ENCODE measurements around the gene UBAP1. TPM values are rescaled to one million over a fixed set of nuclear protein-coding genes. Genes with fewer than 3 reads are reported as not detected.
"Not testable (repeated sequence)": the region's sequence is repeated elsewhere in the genome, so short reads cannot be mapped to it uniquely, and the experiment has no call there.

UBAP1 gene
- polyA plus RNA-seq, 3 donors: 51.2 to 59.1 (median 53.8) TPM

- no peak for DNase-seq (ENCODE audit: extremely low read depth in 1 of 11, low read depth in 9 of 11, low spot score in 4 of 11)
Measured at GRCh38 chr9:34206561-34206960, 27.7 kb downstream of the UBAP1 start.

DNA sequence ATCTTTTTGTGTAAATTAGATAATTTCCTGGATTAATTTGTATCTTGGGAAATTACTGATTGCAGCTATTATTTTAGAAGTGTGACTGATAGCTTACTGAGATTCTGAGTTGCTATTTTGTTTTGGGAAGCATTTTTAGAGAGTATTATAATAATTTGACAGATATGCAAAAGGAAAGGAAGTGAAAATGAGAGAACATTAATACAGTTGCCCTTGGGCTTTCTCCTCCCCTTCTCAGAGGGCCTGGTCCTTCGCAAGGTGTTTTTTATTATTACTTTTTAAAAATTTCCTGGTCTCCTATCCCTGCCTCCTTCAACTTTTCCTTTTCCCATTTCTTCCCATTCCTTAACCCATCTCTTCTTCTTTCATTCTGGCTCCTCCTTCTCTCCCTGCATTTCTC, 32.6 kb downstream of the UBAP1 start:
- no peak for DNase-seq (ENCODE audit: extremely low read depth in 1 of 11, low read depth in 9 of 11, low spot score in 4 of 11)

DNA sequence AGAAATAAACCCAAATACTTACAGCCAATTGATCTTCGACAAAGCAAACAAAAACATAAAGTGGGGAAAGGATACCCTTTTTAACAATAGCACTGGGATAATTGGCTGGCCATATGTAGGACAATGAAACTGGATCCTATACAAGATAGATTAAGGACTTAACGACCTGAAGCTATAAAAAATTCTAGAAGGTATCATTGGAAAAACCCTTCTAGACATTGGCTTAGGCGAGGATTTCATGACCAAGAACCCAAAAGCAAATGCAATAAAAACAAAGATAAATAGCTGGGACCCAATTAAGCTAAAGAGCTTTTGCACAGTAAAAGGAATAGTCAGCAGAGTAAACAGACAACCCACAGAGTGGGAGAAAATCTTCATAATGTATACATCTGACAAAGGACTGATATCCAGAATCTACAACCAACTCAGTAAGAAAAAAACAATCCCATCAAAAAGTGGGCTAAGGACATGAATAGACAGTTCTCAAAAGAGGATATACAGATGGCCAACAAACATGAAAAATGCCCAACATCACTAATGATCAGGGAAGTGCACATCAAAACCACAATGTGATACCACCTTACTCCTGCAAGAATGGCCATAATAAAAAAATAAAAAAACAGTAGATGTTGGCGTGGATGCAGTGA, 35.6 kb downstream of the UBAP1 start:
- not testable (repeated sequence) for DNase-seq (ENCODE audit: extremely low read depth in 1 of 11, low read depth in 9 of 11, low spot score in 4 of 11)

DNA sequence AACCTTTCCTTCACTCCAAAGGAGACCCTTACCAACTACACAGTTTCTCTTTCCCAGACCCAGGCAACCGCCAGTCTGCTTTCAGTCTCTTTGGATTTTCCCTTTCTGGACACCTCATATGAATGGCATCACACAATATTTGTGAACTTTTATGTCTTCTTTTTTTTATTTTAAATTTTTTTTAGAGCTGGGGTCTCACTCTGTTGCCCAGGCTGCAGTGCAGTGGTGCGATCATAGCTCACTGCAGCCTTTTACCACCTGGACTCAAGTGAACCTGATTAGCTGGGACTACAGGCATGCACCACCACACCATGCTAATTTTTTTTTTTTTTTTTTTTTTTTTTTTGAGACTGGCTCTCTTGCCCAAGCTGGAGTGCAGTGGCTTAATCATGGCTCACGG, 37.5 kb downstream of the UBAP1 start:
- no peak for DNase-seq (ENCODE audit: extremely low read depth in 1 of 11, low read depth in 9 of 11, low spot score in 4 of 11)

DNA sequence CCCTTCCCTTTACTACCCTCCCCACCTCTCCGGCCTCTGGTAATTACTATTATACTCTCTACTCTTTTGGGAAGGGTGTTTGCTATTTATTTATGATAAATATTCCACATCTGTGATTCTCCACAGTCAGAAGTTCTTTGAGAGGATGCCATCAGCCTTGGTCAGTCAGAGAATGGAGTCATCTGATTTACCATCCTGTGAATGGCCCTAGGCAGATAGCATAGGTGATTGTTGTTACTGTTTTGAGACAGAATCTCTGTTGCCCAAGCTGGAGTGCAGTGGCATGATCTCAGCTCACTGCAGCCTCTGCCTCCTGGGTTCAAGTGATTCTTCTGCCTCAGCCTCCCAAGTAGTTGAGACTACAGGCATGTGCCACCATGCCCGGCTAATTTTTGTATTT, 38.2 kb downstream of the UBAP1 start:
- DNase-seq (ENCODE audit: extremely low read depth in 1 of 11, low read depth in 9 of 11, low spot score in 4 of 11): not testable (repeated sequence)

DNA sequence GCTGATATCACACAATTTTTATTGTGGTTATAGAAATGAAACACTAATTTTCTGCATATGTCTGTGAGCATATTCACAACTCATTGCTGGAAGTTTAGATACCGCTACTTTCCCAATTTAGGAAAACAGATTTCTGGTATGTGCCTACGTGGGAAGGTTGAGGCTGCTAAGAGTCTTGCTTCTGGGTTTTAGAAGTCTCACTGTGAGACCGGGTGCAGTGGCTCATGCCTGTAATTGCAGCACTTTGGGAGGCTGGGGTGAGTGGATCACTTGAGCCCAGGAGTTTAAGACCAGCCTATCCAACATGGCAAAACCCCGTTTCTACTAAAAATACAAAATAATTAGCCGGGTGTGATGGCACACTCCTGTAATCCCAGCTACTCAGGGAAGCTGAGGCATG, 39.6 kb downstream of the UBAP1 start:
- no peak for DNase-seq (ENCODE audit: extremely low read depth in 1 of 11, low read depth in 9 of 11, low spot score in 4 of 11)

DNA sequence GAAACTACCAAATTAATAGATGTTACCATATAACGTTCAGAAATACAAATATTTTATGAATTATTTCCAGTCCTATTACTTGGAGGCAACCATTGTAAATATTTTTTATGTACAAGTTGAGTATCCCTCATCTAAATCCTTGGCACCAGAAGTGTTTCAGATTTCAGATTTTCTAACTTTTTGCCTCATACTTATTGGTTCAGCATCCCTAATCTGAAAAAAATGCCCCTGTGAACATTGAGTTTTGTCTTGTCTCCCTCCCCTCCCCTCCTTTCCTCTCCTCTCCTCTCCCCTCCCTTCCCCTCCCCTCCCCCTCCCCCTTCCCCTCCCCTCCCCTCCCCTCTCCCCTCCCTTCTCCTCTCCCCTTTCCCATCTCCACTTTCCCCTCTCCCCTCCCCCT, 40.6 kb downstream of the UBAP1 start:
- no peak for DNase-seq (ENCODE audit: extremely low read depth in 1 of 11, low read depth in 9 of 11, low spot score in 4 of 11)

DNA sequence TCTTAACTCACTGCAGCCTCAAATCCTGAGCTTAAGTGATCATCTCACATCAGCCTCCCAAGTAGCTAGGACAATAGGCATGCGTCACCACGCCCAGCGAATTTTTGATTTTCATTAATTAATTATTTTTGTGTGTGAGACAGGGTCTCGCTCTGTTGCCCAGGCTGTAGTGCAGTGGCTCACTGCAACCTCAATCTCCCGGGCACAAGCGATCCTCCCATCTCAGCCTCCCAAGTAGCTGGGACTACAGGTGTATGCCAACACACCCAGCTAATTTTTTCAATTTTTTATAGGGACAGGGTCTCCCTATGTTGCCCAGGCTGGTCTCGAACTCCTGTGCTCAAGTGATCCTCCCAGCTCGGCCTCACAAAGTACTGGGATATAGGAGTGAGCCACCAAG, 41.4 kb downstream of the UBAP1 start:
- no peak for DNase-seq (ENCODE audit: extremely low read depth in 1 of 11, low read depth in 9 of 11, low spot score in 4 of 11)

GRCh38 chr9:34224349-34224748, 45.5 kb downstream of the UBAP1 start:
- no peak for DNase-seq (ENCODE audit: extremely low read depth in 1 of 11, low read depth in 9 of 11, low spot score in 4 of 11)

GRCh38 chr9:34226144-34226760, 47.4 kb downstream of the UBAP1 start:
- DNase-seq (ENCODE audit: extremely low read depth in 1 of 11, low read depth in 9 of 11, low spot score in 4 of 11): not testable (repeated sequence)

GRCh38 chr9:34227445-34227844, 48.6 kb downstream of the UBAP1 start:
- no peak for DNase-seq (ENCODE audit: extremely low read depth in 1 of 11, low read depth in 9 of 11, low spot score in 4 of 11)

GRCh38 chr9:34230556-34230955, 51.7 kb downstream of the UBAP1 start:
- DNase-seq (ENCODE audit: extremely low read depth in 1 of 11, low read depth in 9 of 11, low spot score in 4 of 11): no peak

- no peak for DNase-seq (ENCODE audit: extremely low read depth in 1 of 11, low read depth in 9 of 11, low spot score in 4 of 11)
Measured at GRCh38 chr9:34232201-34232600, 53.4 kb downstream of the UBAP1 start.

GRCh38 chr9:34233672-34234071, 54.8 kb downstream of the UBAP1 start:
- no peak for DNase-seq (ENCODE audit: extremely low read depth in 1 of 11, low read depth in 9 of 11, low spot score in 4 of 11)

- no peak for DNase-seq (ENCODE audit: extremely low read depth in 1 of 11, low read depth in 9 of 11, low spot score in 4 of 11)
Measured at GRCh38 chr9:34237836-34238235, 59.0 kb downstream of the UBAP1 start.

- DNase-seq (ENCODE audit: extremely low read depth in 1 of 11, low read depth in 9 of 11, low spot score in 4 of 11): no peak
Measured at GRCh38 chr9:34240006-34240405, 61.2 kb downstream of the UBAP1 start.

- no peak for DNase-seq (ENCODE audit: extremely low read depth in 1 of 11, low read depth in 9 of 11, low spot score in 4 of 11)
Measured at GRCh38 chr9:34242830-34243229, 64.0 kb downstream of the UBAP1 start.

GRCh38 chr9:34245212-34245611, 66.4 kb downstream of the UBAP1 start:
- DNase-seq (ENCODE audit: extremely low read depth in 1 of 11, low read depth in 9 of 11, low spot score in 4 of 11): not testable (repeated sequence)

DNA sequence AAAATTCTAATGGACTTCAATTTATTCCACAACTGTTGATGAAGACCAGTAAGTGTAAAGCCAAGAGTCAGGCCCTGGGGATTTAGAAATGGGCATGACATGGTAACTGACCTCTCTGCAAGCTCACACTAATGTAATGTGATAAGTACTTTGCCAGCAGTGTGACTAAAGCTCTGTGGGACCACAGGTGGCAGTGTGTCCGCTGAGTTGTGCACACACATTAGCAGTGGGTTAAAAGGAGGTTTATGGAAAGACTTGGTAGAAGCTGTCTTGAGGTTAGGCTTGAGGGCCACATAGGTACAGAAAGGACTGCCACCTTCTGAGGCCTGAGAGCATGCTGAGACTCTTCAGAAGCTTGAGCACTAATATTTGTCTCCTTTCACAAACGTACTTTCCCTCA, 67.6 kb downstream of the UBAP1 start:
- DNase-seq (ENCODE audit: extremely low read depth in 1 of 11, low read depth in 9 of 11, low spot score in 4 of 11): no peak

DNA sequence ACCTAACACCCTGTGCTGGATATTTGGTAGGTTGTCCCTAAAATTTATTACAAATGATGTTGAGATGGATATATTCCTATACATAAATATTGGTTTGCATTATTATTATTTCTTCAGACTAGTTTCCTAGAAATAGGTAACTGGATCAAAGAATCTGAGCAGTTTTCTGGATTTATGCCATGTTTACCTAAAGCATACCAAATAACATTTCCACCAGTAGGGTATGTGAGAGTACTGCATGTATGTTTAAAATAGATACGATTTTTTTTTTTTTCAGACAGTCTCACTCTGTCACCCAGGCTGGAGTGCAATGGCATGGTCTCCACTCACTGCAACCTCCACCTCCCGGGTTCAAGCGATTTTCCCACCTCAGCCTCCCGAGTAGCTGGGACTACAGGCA, 68.9 kb downstream of the UBAP1 start:
- DNase-seq (ENCODE audit: extremely low read depth in 1 of 11, low read depth in 9 of 11, low spot score in 4 of 11): not testable (repeated sequence)

GRCh38 chr9:34249274-34249673, 70.4 kb downstream of the UBAP1 start:
- DNase-seq (ENCODE audit: extremely low read depth in 1 of 11, low read depth in 9 of 11, low spot score in 4 of 11): no peak
